Measurements from ENCODE around the gene BMP7. TPM values are rescaled to one million over a fixed set of nuclear protein-coding genes. Genes with fewer than 3 reads are reported as not detected.

The BMP7 gene
- polyA plus RNA-seq, 2 donors: 17.6 to 28.7 TPM

DNA sequence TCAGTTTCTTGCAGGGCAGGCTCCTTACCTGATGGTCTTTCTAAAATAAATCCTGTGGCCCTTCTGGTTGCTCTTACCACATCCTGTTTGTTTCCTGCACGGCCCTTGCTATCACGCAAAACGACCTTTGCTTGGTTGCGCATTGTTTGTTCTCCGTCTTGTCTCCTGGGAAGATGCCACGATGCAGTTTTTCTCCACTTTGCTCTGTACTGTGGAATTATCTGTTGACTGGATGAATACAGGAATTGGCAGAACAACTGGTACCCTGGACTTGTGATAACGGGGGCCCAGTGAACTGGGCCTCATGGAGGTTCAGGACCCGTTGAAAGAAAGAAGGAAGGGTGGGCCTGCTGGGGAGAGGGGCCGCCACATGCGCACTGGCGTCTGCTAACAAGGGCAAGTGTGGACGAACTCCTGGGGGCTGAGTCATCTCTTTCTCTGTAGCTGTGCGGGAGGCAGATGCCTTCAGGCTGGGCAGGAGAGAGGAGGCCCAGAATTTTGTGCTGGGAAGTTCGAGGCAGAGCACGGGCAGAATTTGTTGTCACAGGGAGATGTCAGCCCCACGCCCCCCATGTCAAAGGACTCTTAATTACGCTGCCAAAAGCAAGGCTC lies 139.9 kb downstream of the BMP7 start:
- H3K36me3 ChIP-seq (ENCODE audit: control insufficient read depth in 2 of 2, insufficient read depth in 2 of 2, low read length in 1 of 2): no peaks in the 10 kb centered on the region
- no peaks in the 10 kb centered on the region for H3K27me3 ChIP-seq (ENCODE audit: control insufficient read depth in 1 of 2, insufficient read depth in 2 of 2, low read length in 2 of 2)
- no peak overlapping the region for H3K4me3 ChIP-seq (ENCODE audit: low read depth in 1 of 2, low read length in 2 of 2)
- no peaks in the 10 kb centered on the region for H3K4me1 ChIP-seq (ENCODE audit: control insufficient read depth in 2 of 2, insufficient read depth in 2 of 2, low read length in 1 of 2)
- no peak overlapping the region for H3K27ac ChIP-seq (ENCODE audit: low read depth in 2 of 2, low read length in 1 of 2)
- H3K9me3 ChIP-seq (ENCODE audit: control insufficient read depth in 2 of 2, insufficient read depth in 1 of 2, low read depth in 1 of 2, low read length in 1 of 2): no peaks in the 10 kb centered on the region
- 45 to 51% methylated on average over 17 of the region's 17 CpGs for WGBS, 2 donors

DNA sequence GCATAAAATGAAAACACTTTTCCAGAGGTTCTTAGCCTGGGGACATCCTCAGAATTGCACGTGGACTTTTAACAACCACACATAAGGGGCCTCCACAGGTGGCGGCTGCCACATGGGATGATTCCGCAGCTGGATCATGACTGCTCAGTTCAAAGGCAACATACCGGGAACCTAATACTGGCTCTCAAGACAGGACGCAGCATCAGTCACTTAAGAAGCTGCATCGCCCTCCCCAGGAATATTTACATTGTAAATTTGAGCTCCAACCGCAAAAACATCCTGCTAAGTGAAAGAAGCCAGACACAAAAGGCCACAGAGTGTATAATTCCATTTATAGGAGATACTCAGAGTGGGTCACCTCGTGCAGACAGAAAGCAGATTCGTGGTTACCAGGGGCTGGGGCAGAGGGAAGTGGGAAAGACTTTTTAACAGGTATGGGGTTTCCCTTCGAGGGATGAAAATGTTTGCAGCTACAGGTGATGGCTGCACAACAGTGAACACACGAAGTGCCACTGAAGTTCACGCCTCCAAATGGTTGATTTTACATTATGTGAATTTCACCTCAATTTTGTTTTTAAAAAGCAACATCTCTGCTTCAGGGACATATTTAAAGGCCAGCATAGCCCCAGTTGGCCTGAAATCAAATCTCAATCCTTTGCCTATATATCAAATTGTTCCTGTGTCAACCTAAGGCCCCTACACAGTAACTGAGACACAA lies 141.5 kb downstream of the BMP7 start:
- Histone ChIP-seq H3K4me3 (ENCODE audit: low read depth in 1 of 2, low read length in 2 of 2) (no peak overlapping the region), H3K9me3 (ENCODE audit: control insufficient read depth in 2 of 2, insufficient read depth in 1 of 2, low read depth in 1 of 2, low read length in 1 of 2) (no peaks in the 10 kb centered on the region), H3K4me1 (ENCODE audit: control insufficient read depth in 2 of 2, insufficient read depth in 2 of 2, low read length in 1 of 2) (no peaks in the 10 kb centered on the region), H3K27me3 (ENCODE audit: control insufficient read depth in 1 of 2, insufficient read depth in 2 of 2, low read length in 2 of 2) (no peaks in the 10 kb centered on the region), H3K27ac (ENCODE audit: low read depth in 2 of 2, low read length in 1 of 2) (no peak overlapping the region), H3K36me3 (ENCODE audit: control insufficient read depth in 2 of 2, insufficient read depth in 2 of 2, low read length in 1 of 2) (no peaks in the 10 kb centered on the region)
- 62 to 70% methylated on average over 12 of the region's 12 CpGs for WGBS, 2 donors

GRCh38 chr20:57124366-57124765 lies 142.1 kb downstream of the BMP7 start:
- 79 to 82% methylated on average over 6 of the region's 6 CpGs for WGBS, 2 donors
- H3K36me3 ChIP-seq (ENCODE audit: control insufficient read depth in 2 of 2, insufficient read depth in 2 of 2, low read length in 1 of 2): no peaks in the 10 kb centered on the region
- no peaks in the 10 kb centered on the region for H3K9me3 ChIP-seq (ENCODE audit: control insufficient read depth in 2 of 2, insufficient read depth in 1 of 2, low read depth in 1 of 2, low read length in 1 of 2)
- no peaks in the 10 kb centered on the region for H3K27me3 ChIP-seq (ENCODE audit: control insufficient read depth in 1 of 2, insufficient read depth in 2 of 2, low read length in 2 of 2)
- no peak overlapping the region for H3K4me3 ChIP-seq (ENCODE audit: low read depth in 1 of 2, low read length in 2 of 2)
- no peak overlapping the region for H3K27ac ChIP-seq (ENCODE audit: low read depth in 2 of 2, low read length in 1 of 2)
- no peaks in the 10 kb centered on the region for H3K4me1 ChIP-seq (ENCODE audit: control insufficient read depth in 2 of 2, insufficient read depth in 2 of 2, low read length in 1 of 2)

- Histone ChIP-seq H3K9me3 (ENCODE audit: control insufficient read depth in 2 of 2, insufficient read depth in 1 of 2, low read depth in 1 of 2, low read length in 1 of 2) (no peaks in the 10 kb centered on the region), H3K4me1 (ENCODE audit: control insufficient read depth in 2 of 2, insufficient read depth in 2 of 2, low read length in 1 of 2) (no peaks in the 10 kb centered on the region), H3K27me3 (ENCODE audit: control insufficient read depth in 1 of 2, insufficient read depth in 2 of 2, low read length in 2 of 2) (no peaks in the 10 kb centered on the region), H3K27ac (ENCODE audit: low read depth in 2 of 2, low read length in 1 of 2) (no peak overlapping the region), H3K4me3 (ENCODE audit: low read depth in 1 of 2, low read length in 2 of 2) (no peak overlapping the region), H3K36me3 (ENCODE audit: control insufficient read depth in 2 of 2, insufficient read depth in 2 of 2, low read length in 1 of 2) (no peaks in the 10 kb centered on the region)
- 94 to 95% methylated on average over 4 of the region's 4 CpGs for WGBS, 2 donors
Measured at GRCh38 chr20:57123504-57123903, 142.9 kb downstream of the BMP7 start.

- H3K9me3 ChIP-seq (ENCODE audit: control insufficient read depth in 2 of 2, insufficient read depth in 1 of 2, low read depth in 1 of 2, low read length in 1 of 2): no peaks in the 10 kb centered on the region
- H3K27me3 ChIP-seq (ENCODE audit: control insufficient read depth in 1 of 2, insufficient read depth in 2 of 2, low read length in 2 of 2): no peaks in the 10 kb centered on the region
- no peaks in the 10 kb centered on the region for H3K36me3 ChIP-seq (ENCODE audit: control insufficient read depth in 2 of 2, insufficient read depth in 2 of 2, low read length in 1 of 2)
- WGBS, 2 donors: 75 to 79% methylated on average over 7 of the region's 7 CpGs
- no peak overlapping the region for H3K27ac ChIP-seq (ENCODE audit: low read depth in 2 of 2, low read length in 1 of 2)
- no peaks in the 10 kb centered on the region for H3K4me1 ChIP-seq (ENCODE audit: control insufficient read depth in 2 of 2, insufficient read depth in 2 of 2, low read length in 1 of 2)
- H3K4me3 ChIP-seq (ENCODE audit: low read depth in 1 of 2, low read length in 2 of 2): no peak overlapping the region
Measured at GRCh38 chr20:57122536-57123489, 143.6 kb downstream of the BMP7 start.

DNA sequence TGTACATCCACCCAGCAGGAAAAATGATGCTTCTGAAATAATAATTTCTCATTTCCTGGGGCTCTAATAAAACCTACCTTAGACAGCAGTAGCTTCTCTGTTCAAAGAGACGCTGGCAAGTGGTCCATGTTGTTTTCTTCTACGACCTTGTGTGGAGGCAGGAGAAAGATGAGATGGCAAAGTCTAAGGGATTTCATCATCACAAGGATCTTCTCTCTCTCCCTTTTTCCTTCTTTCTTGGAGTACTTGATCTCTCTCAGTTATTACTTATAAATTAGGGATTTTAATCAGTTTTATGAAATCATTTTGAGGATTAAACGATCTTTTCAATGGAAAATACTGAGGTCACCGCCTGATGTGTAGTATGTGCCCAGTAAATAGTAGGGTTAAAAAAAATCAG lies 147.5 kb downstream of the BMP7 start:
- Histone ChIP-seq H3K27me3 (ENCODE audit: control insufficient read depth in 1 of 2, insufficient read depth in 2 of 2, low read length in 2 of 2) (peaks cover 0 to 3% of the 10 kb centered on the region in 2 donors), H3K9me3 (ENCODE audit: control insufficient read depth in 2 of 2, insufficient read depth in 1 of 2, low read depth in 1 of 2, low read length in 1 of 2) (no peaks in the 10 kb centered on the region), H3K4me1 (ENCODE audit: control insufficient read depth in 2 of 2, insufficient read depth in 2 of 2, low read length in 1 of 2) (no peaks in the 10 kb centered on the region), H3K36me3 (ENCODE audit: control insufficient read depth in 2 of 2, insufficient read depth in 2 of 2, low read length in 1 of 2) (no peaks in the 10 kb centered on the region), H3K4me3 (ENCODE audit: low read depth in 1 of 2, low read length in 2 of 2) (no peak overlapping the region), H3K27ac (ENCODE audit: low read depth in 2 of 2, low read length in 1 of 2) (no peak overlapping the region)
- 88 to 89% methylated on average over 4 of the region's 4 CpGs for WGBS, 2 donors

Other genes with a start within 250 kb of the BMP7 start
- not detected for gene SPO11, start 63.2 kb upstream of the BMP7 start, polyA plus RNA-seq
- 10 to 100 TPM in 1 of 2 donors, 1 to 10 TPM in 1; 8.6 to 25.0 TPM for gene RAE1, start 84.6 kb upstream of the BMP7 start, polyA plus RNA-seq
- 10 to 100 TPM; 10.9 to 13.8 TPM for gene RBM38, start 124.8 kb upstream of the BMP7 start, polyA plus RNA-seq

All from esophagus (tissue), 2 donors.